Measurements from ENCODE around the gene CASQ1.

Gene CASQ1

GRCh38 chr1:160189649-160190625, at the start of gene CASQ1:
Gene CASQ1 (plus strand): TSS chr1:160190575. CDS start chr1:160190752, 177 bp downstream.
- no peak for DNase-seq

GRCh38 chr1:160143695-160144094, 46.7 kb upstream of the CASQ1 start:
- no peak for DNase-seq

- DNase-seq = no peak
Measured at GRCh38 chr1:160144921-160145320, 45.5 kb upstream of the CASQ1 start.

GRCh38 chr1:160146107-160146506, 44.3 kb upstream of the CASQ1 start:
- DNase-seq = no peak

GRCh38 chr1:160148121-160148520, 42.3 kb upstream of the CASQ1 start:
- DNase-seq = no peak

GRCh38 chr1:160149233-160149632, 41.1 kb upstream of the CASQ1 start:
- no peak for DNase-seq

- DNase-seq = no peak
Measured at GRCh38 chr1:160149716-160150115, 40.7 kb upstream of the CASQ1 start.

- no peak for DNase-seq
Measured at GRCh38 chr1:160151303-160151702, 39.1 kb upstream of the CASQ1 start, which contains the start of gene ATP1A4. Gene ATP1A4 (plus strand): TSS chr1:160151603. CDS start chr1:160152041, 438 bp downstream.

GRCh38 chr1:160154790-160155189, 35.6 kb upstream of the CASQ1 start:
- no peak for DNase-seq

- DNase-seq = no peak
Measured at GRCh38 chr1:160156361-160156760, 34.0 kb upstream of the CASQ1 start.

GRCh38 chr1:160157174-160157573, 33.2 kb upstream of the CASQ1 start:
- DNase-seq = no peak

- DNase-seq = no peak
Measured at GRCh38 chr1:160158031-160158430, 32.3 kb upstream of the CASQ1 start.

- no peak for DNase-seq
Measured at GRCh38 chr1:160158534-160158933, 31.8 kb upstream of the CASQ1 start.

GRCh38 chr1:160159846-160160245, 30.5 kb upstream of the CASQ1 start:
- DNase-seq = no peak

- DNase-seq = no peak
Measured at GRCh38 chr1:160161965-160162705, 28.2 kb upstream of the CASQ1 start.

- no peak for DNase-seq
Measured at GRCh38 chr1:160162931-160163330, 27.4 kb upstream of the CASQ1 start.

GRCh38 chr1:160163615-160164014, 26.8 kb upstream of the CASQ1 start:
- DNase-seq = no peak

- no peak for DNase-seq
Measured at GRCh38 chr1:160164121-160164520, 26.3 kb upstream of the CASQ1 start.

- no peak for DNase-seq
Measured at GRCh38 chr1:160166166-160166868, 24.1 kb upstream of the CASQ1 start.

- no peak for DNase-seq
Measured at GRCh38 chr1:160167056-160167455, 23.3 kb upstream of the CASQ1 start.

GRCh38 chr1:160167580-160167979, 22.8 kb upstream of the CASQ1 start:
- DNase-seq = no peak

- DNase-seq = no peak
Measured at GRCh38 chr1:160168016-160168415, 22.4 kb upstream of the CASQ1 start.

All from 8988T (cell line).